ACC112 (cell line): ENCODE measurements around the gene BMS1.
"Not testable (repeated sequence)": the region's sequence is repeated elsewhere in the genome, so short reads cannot be mapped to it uniquely, and the experiment has no call there.

Experiments used
- H2AFZ ChIP-seq: fragments of 200-600 bp; sonication (generic); one replicate; pipeline ENCODE4 v1.6.0; 2017; ENCODE audit warnings: antibody characterized with exemption, low read length; ENCODE audit not compliant: unreplicated experiment
- H3K27ac ChIP-seq: fragments of 200-600 bp; sonication (generic); 2 replicates; pipeline ENCODE4 v1.5.1; 2014; ENCODE audit warnings: low read depth, mild to moderate bottlenecking, antibody characterized with exemption, low read length, moderate library complexity
- H3K27me3 ChIP-seq: fragments of 200-600 bp; sonication (generic); 2 replicates; pipeline ENCODE4 v1.6.1; 2014; ENCODE audit warnings: mild to moderate bottlenecking, antibody characterized with exemption, low read length, moderate library complexity, mixed read lengths; ENCODE audit not compliant: insufficient read depth
- H3K36me3 ChIP-seq: fragments of 200-600 bp; sonication (generic); 2 replicates; pipeline ENCODE4 v1.6.1; 2016; ENCODE audit warnings: mild to moderate bottlenecking, antibody characterized with exemption, low read length, moderate library complexity, mixed read lengths; ENCODE audit not compliant: insufficient read depth
- H3K4me1 ChIP-seq: fragments of 200-600 bp; sonication (generic); one replicate; pipeline ENCODE4 v1.6.1; 2016; ENCODE audit warnings: low read length, mixed read lengths; ENCODE audit not compliant: insufficient read depth, unreplicated experiment, control insufficient read depth
- H3K4me3 ChIP-seq: fragments of 200-600 bp; sonication (generic); 2 replicates; pipeline ENCODE4 v1.5.1; 2014; ENCODE audit warnings: mild to moderate bottlenecking, low read depth, low read length
- H3K79me2 ChIP-seq: fragments of 200-600 bp; sonication (generic); one replicate; pipeline ENCODE4 v1.6.0; 2016; ENCODE audit warnings: low read length; ENCODE audit not compliant: control insufficient read depth, unreplicated experiment, insufficient read depth

BMS1 gene

GRCh38 chr10:42795701-42796100 lies 13.1 kb downstream of the BMS1 start:
- H3K27ac ChIP-seq = no peak overlapping the region
- H3K4me1 ChIP-seq = no peaks in the 10 kb centered on the region
- no peak overlapping the region for H2AFZ ChIP-seq
- peaks cover 2% of the 10 kb centered on the region for H3K79me2 ChIP-seq
- H3K4me3 ChIP-seq = no peak overlapping the region
- H3K36me3 ChIP-seq = peaks cover 41% of the 10 kb centered on the region
- no peaks in the 10 kb centered on the region for H3K27me3 ChIP-seq

GRCh38 chr10:42801135-42801534 lies 18.5 kb downstream of the BMS1 start:
- H3K4me3 ChIP-seq = no peak overlapping the region
- no peak overlapping the region for H3K27ac ChIP-seq
- H3K4me1 ChIP-seq = no peaks in the 10 kb centered on the region
- no peaks in the 10 kb centered on the region for H3K27me3 ChIP-seq
- no peak overlapping the region for H2AFZ ChIP-seq
- peaks cover 39% of the 10 kb centered on the region for H3K36me3 ChIP-seq
- no peaks in the 10 kb centered on the region for H3K79me2 ChIP-seq

GRCh38 chr10:42802876-42803275 lies 20.3 kb downstream of the BMS1 start:
- H2AFZ ChIP-seq = no peak overlapping the region
- no peak overlapping the region for H3K4me3 ChIP-seq
- no peak overlapping the region for H3K27ac ChIP-seq
- no peaks in the 10 kb centered on the region for H3K27me3 ChIP-seq
- H3K79me2 ChIP-seq = peaks cover 3% of the 10 kb centered on the region
- peaks cover 36% of the 10 kb centered on the region for H3K36me3 ChIP-seq
- no peaks in the 10 kb centered on the region for H3K4me1 ChIP-seq

- H3K4me1 ChIP-seq = no peaks in the 10 kb centered on the region
- H3K79me2 ChIP-seq = peaks cover 30% of the 10 kb centered on the region
- H3K4me3 ChIP-seq = no peak overlapping the region
- no peaks in the 10 kb centered on the region for H3K27me3 ChIP-seq
- no peak overlapping the region for H3K27ac ChIP-seq
- H3K36me3 ChIP-seq = peaks cover 37% of the 10 kb centered on the region
- no peak overlapping the region for H2AFZ ChIP-seq
Observed at GRCh38 chr10:42809676-42810075, 27.1 kb downstream of the BMS1 start.

GRCh38 chr10:42812028-42812427 lies 29.4 kb downstream of the BMS1 start:
- H3K36me3 ChIP-seq = peaks cover 33% of the 10 kb centered on the region
- peaks cover 31% of the 10 kb centered on the region for H3K79me2 ChIP-seq
- no peak overlapping the region for H3K4me3 ChIP-seq
- no peaks in the 10 kb centered on the region for H3K4me1 ChIP-seq
- H2AFZ ChIP-seq = no peak overlapping the region
- H3K27ac ChIP-seq = no peak overlapping the region
- no peaks in the 10 kb centered on the region for H3K27me3 ChIP-seq

GRCh38 chr10:42813989-42814687 lies 31.5 kb downstream of the BMS1 start:
- H2AFZ ChIP-seq, H3K4me1 ChIP-seq, H3K27ac ChIP-seq, H3K27me3 ChIP-seq, H3K4me3 ChIP-seq: not testable (repeated sequence)
- H3K79me2 ChIP-seq = peaks cover 28% of the 10 kb centered on the region
- peaks cover 31% of the 10 kb centered on the region for H3K36me3 ChIP-seq

- H3K4me1 ChIP-seq, H3K27me3 ChIP-seq, H2AFZ ChIP-seq, H3K27ac ChIP-seq, H3K4me3 ChIP-seq: not testable (repeated sequence)
- peaks cover 21% of the 10 kb centered on the region for H3K36me3 ChIP-seq
- peaks cover 19% of the 10 kb centered on the region for H3K79me2 ChIP-seq
Observed at GRCh38 chr10:42816334-42816733, 33.7 kb downstream of the BMS1 start.

GRCh38 chr10:42816912-42817311 lies 34.3 kb downstream of the BMS1 start:
- Histone ChIP-seq H3K79me2 (peaks cover 18% of the 10 kb centered on the region), H3K36me3 (peaks cover 20% of the 10 kb centered on the region), H3K27ac (no peak overlapping the region), H3K27me3 (no peaks in the 10 kb centered on the region), H3K4me1 (no peaks in the 10 kb centered on the region), H2AFZ (no peak overlapping the region), H3K4me3 (no peak overlapping the region)

GRCh38 chr10:42817417-42817816 lies 34.8 kb downstream of the BMS1 start:
- H3K27me3 ChIP-seq, H2AFZ ChIP-seq, H3K27ac ChIP-seq, H3K4me3 ChIP-seq, H3K4me1 ChIP-seq: not testable (repeated sequence)
- H3K79me2 ChIP-seq = peaks cover 13% of the 10 kb centered on the region
- H3K36me3 ChIP-seq = peaks cover 18% of the 10 kb centered on the region

GRCh38 chr10:42826759-42827158 lies 44.2 kb downstream of the BMS1 start:
- not testable (repeated sequence) for H3K4me1 ChIP-seq, H3K27ac ChIP-seq, H3K4me3 ChIP-seq, H2AFZ ChIP-seq, H3K27me3 ChIP-seq, H3K79me2 ChIP-seq
- peaks cover 19% of the 10 kb centered on the region for H3K36me3 ChIP-seq

- H2AFZ ChIP-seq = no peak overlapping the region
- H3K4me1 ChIP-seq = no peaks in the 10 kb centered on the region
- H3K79me2 ChIP-seq = peaks cover 2% of the 10 kb centered on the region
- H3K36me3 ChIP-seq = peaks cover 18% of the 10 kb centered on the region
- no peaks in the 10 kb centered on the region for H3K27me3 ChIP-seq
- H3K27ac ChIP-seq = no peak overlapping the region
- H3K4me3 ChIP-seq = no peak overlapping the region
Observed at GRCh38 chr10:42827201-42827600, 44.6 kb downstream of the BMS1 start.
